Measurements from ENCODE around the gene BEND7.

GRCh38 chr10:13489035-13489599 is 39.7 kb downstream of the BEND7 start:
- TF ChIP-seq CTCF (IDR thresholded peaks at IDR 0.05) (no peak), POLR2AphosphoS5 (IDR thresholded peaks at IDR 0.05; ENCODE audit: low read depth, low read length) (no peak), REST (IDR thresholded peaks at IDR 0.05; ENCODE audit: insufficient read depth in 1 of 2, low read depth in 2 of 2, low read length in 1 of 2) (no peak), SIN3A (IDR thresholded peaks at IDR 0.05; ENCODE audit: borderline replicate concordance, insufficient read depth, low read depth, low read length) (no peak), TCF7L2 (IDR thresholded peaks at IDR 0.05; ENCODE audit: low read depth, low read length) (no peak)

Data from Panc1 (cell line).